Stimulated activated CD8-positive, alpha-beta memory T cell treated with anti-CD3 and anti-CD28 coated beads, Interleukin-4, amount 100 ng/mL, for 24 hours (primary cell): ENCODE results near the gene CXCL1.

Source experiments
- DNase-seq: peaks from one replicate; pipeline ENCODE4 v3.0.0-alpha.2; 2020; ENCODE audit warnings: low read depth

Gene CXCL1

GRCh38 chr4:73852771-73853170 lies 16.4 kb upstream of the CXCL1 start:
- no peak for DNase-seq

DNA sequence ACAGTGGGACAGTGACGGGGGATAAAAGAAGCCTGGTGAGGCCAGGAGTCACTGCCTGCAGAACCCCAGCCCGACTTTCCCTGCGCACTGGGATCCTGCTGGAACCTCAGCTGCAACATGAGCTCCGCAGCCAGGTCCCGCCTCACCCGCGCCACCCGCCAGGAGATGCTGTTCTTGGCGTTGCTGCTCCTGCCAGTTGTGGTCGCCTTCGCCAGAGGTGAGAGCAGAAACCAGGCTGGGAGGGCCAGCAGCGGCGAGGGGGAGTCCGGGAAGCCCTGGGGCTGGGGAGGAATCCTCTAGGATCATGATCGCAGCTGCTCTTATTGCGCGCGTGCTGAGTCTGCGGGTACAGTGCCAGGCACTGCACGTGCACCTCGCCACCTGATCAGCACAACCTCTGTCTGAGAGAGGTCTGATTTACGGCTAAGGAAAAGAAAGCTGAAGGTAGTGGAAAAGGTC lies 15.9 kb upstream of the CXCL1 start, which contains the start of gene PF4V1:
PF4V1 (plus strand) TSS at position 51 of the 459 bp plus-strand sequence; CDS start at position 118, 67 bp downstream.
- no peak for DNase-seq

GRCh38 chr4:73853718-73854473 lies 15.3 kb upstream of the CXCL1 start:
- no peak for DNase-seq

DNA sequence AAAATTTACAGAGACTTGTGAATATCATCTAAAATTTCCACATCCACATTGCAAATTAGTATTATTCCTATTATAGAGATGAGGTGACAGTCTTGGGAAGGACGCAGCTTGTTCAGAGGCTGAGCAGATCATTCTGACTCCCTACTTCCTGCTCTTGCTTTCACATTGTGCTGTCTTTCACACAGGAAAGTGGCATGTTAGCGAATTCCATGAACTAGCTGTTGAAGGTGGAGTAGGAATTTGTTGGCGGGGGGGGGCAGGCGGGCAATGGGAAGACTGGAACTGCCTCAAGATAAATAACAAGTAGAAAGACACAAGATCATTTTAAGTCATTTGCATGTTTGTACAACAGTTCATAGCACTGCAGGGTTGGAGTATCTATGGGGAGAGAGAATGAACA lies 13.8 kb upstream of the CXCL1 start:
- DNase-seq: no peak

GRCh38 chr4:73856518-73856917 lies 12.7 kb upstream of the CXCL1 start:
- no peak for DNase-seq

- DNase-seq: no peak
These were observed 9.5 kb upstream of the CXCL1 start for GRCh38 chr4:73859614-73860088.

DNA sequence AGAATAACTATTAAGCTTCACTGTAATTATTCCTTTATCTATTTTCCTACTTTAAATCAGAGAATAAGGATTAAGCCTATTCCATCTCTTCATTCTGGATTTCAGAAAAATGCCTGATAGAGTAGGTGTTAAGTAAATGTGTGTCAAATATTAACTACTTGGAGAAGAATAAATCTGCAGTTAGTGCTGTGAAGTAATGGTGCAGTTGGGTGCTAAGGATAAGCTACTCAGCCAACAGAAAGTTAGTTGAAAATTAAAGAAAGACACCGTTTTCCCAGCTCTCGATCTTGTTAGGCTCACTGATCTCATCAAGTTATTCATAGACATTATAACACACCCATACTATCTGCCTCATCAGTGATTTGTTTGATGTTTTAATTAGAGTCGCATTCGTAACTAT lies 9.0 kb upstream of the CXCL1 start:
- no peak for DNase-seq

- DNase-seq: no peak
These were observed 8.3 kb upstream of the CXCL1 start for GRCh38 chr4:73860917-73861316.

- DNase-seq: no peak
These were observed 6.9 kb upstream of the CXCL1 start for GRCh38 chr4:73862322-73862721.

DNA sequence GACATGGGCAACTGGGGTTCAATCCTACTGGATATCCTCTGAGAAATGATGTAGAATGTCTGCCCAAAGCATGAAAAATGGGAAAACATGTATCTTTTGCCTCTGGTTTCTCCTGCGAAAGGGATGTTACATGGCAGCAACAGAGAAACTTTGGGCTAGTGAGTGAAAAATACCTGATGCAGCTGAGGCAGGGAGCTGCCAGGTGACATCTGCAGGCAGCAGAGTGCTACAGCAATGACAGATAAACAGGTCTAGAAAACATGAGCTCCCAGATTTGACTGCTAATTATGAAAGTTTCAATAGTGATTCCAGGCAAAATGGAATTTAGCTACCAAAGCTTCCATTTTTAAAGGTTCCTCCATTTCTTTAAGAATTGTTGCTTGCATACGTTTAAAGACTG lies 4.8 kb upstream of the CXCL1 start:
- DNase-seq: no peak

DNA sequence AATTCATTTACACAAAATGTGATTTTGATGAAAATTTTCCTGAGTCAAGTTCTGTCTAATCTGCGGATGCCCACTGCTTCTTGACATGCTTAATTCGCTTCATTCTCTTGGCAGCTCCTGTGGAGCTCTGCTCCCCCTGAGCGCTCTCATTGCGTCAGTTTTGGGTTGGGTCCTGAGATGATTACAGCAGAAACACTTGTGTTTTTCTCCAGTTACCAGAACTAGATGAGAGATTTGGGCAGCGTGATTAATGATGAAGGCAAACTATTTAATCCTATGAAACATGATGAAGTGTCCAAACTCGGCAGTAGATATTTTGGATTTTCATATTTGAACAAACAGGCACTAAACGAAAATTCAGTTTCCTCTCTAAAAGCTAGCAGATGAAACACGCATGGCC lies 4.2 kb upstream of the CXCL1 start:
- DNase-seq: no peak

GRCh38 chr4:73865431-73866096 lies 3.6 kb upstream of the CXCL1 start:
- DNase-seq: no peak

DNA sequence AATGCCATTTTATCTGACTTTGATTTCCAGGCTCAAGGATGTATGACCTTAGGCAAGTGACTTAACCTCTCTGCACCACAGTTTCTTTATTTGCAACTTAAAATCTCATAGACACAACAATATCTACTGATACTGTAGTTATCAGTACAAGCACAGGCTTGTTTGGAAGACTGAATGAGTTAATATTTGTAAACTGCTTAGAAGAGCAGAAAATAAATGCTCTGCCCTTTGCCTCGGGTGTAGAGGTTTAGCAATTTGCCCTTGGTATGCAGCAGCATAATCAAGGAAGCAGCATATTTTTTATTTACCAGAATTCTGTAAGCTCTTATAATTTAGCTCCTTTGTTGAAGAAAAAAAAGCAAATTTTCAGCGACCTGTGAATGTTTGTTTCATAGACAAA lies 2.9 kb upstream of the CXCL1 start:
- DNase-seq: no peak

- DNase-seq: no peak
These were observed 1.4 kb upstream of the CXCL1 start for GRCh38 chr4:73867783-73868182.

GRCh38 chr4:73868206-73869129 lies 725 bp upstream of the CXCL1 start:
- no peak for DNase-seq

DNA sequence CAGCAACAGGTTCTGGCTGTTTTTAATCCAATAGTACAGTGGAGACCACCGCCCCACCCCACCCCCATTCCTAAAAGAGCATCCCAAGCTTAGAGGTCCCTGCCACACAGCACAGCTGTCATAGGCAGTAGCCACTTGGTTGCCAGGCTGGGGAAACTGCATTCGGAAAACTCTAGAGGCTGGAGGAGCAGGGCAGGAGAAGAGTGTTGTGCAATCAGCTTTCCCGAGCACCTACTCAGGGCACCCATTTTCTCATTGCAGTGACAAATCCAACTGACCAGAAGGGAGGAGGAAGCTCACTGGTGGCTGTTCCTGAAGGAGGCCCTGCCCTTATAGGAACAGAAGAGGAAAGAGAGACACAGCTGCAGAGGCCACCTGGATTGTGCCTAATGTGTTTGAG lies 1.1 kb downstream of the CXCL1 start:
- DNase-seq: no peak

- no peak for DNase-seq
These were observed 1.6 kb downstream of the CXCL1 start for GRCh38 chr4:73870768-73871167.

DNA sequence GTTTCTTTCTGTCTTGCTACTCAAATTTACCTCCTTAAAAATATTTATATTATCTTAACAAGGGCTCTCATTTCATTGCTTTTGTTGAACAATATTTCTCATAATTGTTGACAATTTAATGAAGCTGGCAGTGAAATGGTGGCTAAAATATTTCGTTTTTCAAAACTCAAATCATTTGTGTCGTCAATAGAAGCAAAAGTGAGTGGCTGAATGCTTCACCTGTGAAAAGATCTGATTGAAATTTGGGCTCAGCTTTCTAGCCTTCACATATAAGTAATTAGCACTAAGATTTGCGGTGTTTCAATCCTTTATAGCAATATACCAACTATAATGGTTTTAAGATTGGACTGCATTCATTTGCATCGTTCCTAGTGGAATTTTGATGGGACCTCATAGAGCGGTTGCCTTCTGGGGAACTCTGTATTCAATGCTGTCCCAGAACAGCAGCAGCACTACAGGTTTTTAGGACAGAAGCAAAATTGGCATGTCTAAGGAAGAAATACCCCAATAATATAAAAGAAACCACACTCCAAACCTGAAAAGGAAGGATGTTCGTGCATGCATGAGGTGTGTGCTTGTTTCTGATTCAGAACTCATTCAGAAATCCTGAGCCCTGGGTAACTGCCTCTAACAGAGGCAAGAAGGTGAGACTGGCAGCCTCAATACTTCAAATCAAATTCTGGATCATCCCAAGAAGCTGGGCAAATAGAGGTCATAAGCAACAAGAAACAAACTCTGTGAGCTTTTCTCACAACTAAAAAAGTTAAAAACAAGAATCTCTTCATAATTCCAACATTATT lies 2.5 kb downstream of the CXCL1 start:
- DNase-seq: no peak

GRCh38 chr4:73872316-73873108 lies 3.3 kb downstream of the CXCL1 start:
- DNase-seq: no peak

GRCh38 chr4:73874386-73874785 lies 5.2 kb downstream of the CXCL1 start:
- DNase-seq: no peak

- DNase-seq: no peak
These were observed 6.2 kb downstream of the CXCL1 start for GRCh38 chr4:73875401-73875800.
